A673 (cell line): Measurements from ENCODE around the gene LYPD5. TPM values are rescaled to one million over a fixed set of nuclear protein-coding genes. Genes with fewer than 3 reads are reported as not detected.
A peak's percentile ranks its signal among the peaks of the same experiment; 100 is the strongest.

Source experiments
- BruUV-seq: library from RNA; stranded (reverse); fragments of 400-500 nt; replicated peaks from 2 replicates; lab custom pipeline; 2021; lab: Mats Ljungman, UMichigan
- CTCF ChIA-PET: fragments of 300-600 bp; sonication (Branson Sonifier 250); formaldehyde crosslinking; loops from one replicate; lab custom pipeline; 2022; ENCODE audit warnings: antibody characterized with exemption; lab: Charles Lee
- POLR2A ChIA-PET: fragments of 300-600 bp; sonication (Branson Sonifier 250); formaldehyde crosslinking; loops from one replicate; lab custom pipeline; 2022; ENCODE audit warnings: antibody characterized with exemption; ENCODE audit not compliant: low non-redundant PET; lab: Charles Lee
- DNase-seq: peaks from one replicate; pipeline ENCODE4 v3.0.0-alpha.2; 2015; ENCODE audit warnings: low spot score
- H3K27ac ChIP-seq: fragments of 200-600 bp; sonication (generic); 2 replicates; pipeline ENCODE4 v1.5.1; 2016; ENCODE audit warnings: mixed run types, low read depth, mild to moderate bottlenecking, mixed read lengths, antibody characterized with exemption, low read length; ENCODE audit not compliant: poor library complexity, severe bottlenecking
- H3K27me3 ChIP-seq: fragments of 200-600 bp; sonication (generic); replicated peaks from 2 replicates; pipeline ENCODE4 v1.6.1; 2017; ENCODE audit warnings: mixed run types, low read depth, mild to moderate bottlenecking, mixed read lengths, antibody characterized with exemption, low read length; ENCODE audit not compliant: insufficient read depth, poor library complexity
- H3K36me3 ChIP-seq: fragments of 200-600 bp; sonication (generic); 2 replicates; pipeline ENCODE4 v1.6.1; 2016; ENCODE audit warnings: mixed run types, mild to moderate bottlenecking, mixed read lengths, antibody characterized with exemption, low read length; ENCODE audit not compliant: insufficient read depth, poor library complexity, severe bottlenecking
- H3K4me1 ChIP-seq: fragments of 200-600 bp; sonication (generic); 2 replicates; pipeline ENCODE4 v1.6.1; 2017; ENCODE audit warnings: mixed run types, mild to moderate bottlenecking, mixed read lengths, antibody characterized with exemption, low read length; ENCODE audit not compliant: insufficient read depth, poor library complexity, severe bottlenecking
- H3K4me3 ChIP-seq: fragments of 200-600 bp; sonication (generic); 2 replicates; pipeline ENCODE4 v1.5.1; 2016; ENCODE audit warnings: low read depth, mixed run types, mild to moderate bottlenecking, mixed read lengths, low read length; ENCODE audit not compliant: poor library complexity, severe bottlenecking
- H3K9me3 ChIP-seq: fragments of 200-600 bp; sonication (generic); 2 replicates; pipeline ENCODE4 v1.6.1; 2016; ENCODE audit warnings: mixed run types, low read depth, mild to moderate bottlenecking, mixed read lengths, antibody characterized with exemption, low read length; ENCODE audit not compliant: poor library complexity, severe bottlenecking
- CTCF ChIP-seq: fragments of 300-800, 200-600 bp; sonication (generic); conservative IDR thresholded peaks from 2 replicates; pipeline ENCODE4 v1.5.1; 2017; ENCODE audit warnings: low read depth, mild to moderate bottlenecking, antibody characterized with exemption, low read length, moderate library complexity, mixed read lengths
- EZH2 ChIP-seq: fragments of 200-600 bp; sonication (generic); IDR thresholded peaks from 2 replicates; pipeline ENCODE4 v1.6.1; 2017; ENCODE audit warnings: borderline replicate concordance, low read depth, mild to moderate bottlenecking, mixed read lengths, antibody characterized with exemption, low read length; ENCODE audit not compliant: poor library complexity, severe bottlenecking
- intact Hi-C: fragments of 100-400 bp; cut with micrococcal nuclease; formaldehyde crosslinking; loops from one replicate; pipeline ENCODE4 v1.10.0; 2022; ENCODE audit not compliant: unreplicated experiment
- total RNA-seq: library from RNA; stranded (reverse); gene quantifications from 2 replicates; pipeline ENCODE4 v1.2.3, GENCODE V29; 2021

The LYPD5 gene
- total RNA-seq, 1 experiment from 2014 or later, result not detected

- Histone ChIP-seq H3K27me3 (no peaks in the 10 kb centered on the region), H3K9me3 (no peaks in the 10 kb centered on the region), H3K4me1 (no peaks in the 10 kb centered on the region), H3K4me3 (no peak overlapping the region), H3K36me3 (no peaks in the 10 kb centered on the region), H3K27ac (no peak overlapping the region)
- CTCF ChIA-PET, result interaction anchor here (1.2 kb wide), 1 partner anchor 14 kb away, joined by 4 read pairs; no protein-coding TSS in a partner anchor
- BruUV-seq, result no TSS peak
- intact Hi-C loops, result no loop called here
- TF ChIP-seq CTCF (0 out of 2 replicates have a peak, but pooled peaks have one; percentile 27), EZH2 (no peak)
- POLR2A ChIA-PET, result no interaction called here
- peak; percentile 29 for DNase-seq
Measured at GRCh38 chr19:43759515-43759914, 42.7 kb downstream of the LYPD5 start.

GRCh38 chr19:43755256-43755801 is 46.9 kb downstream of the LYPD5 start:
- Histone ChIP-seq H3K27me3 (no peaks in the 10 kb centered on the region), H3K27ac (peak overlapping the region; percentile 98), H3K4me3 (peak overlapping the region; percentile 67), H3K36me3 (peaks cover 14% of the 10 kb centered on the region), H3K4me1 (peaks cover 11% of the 10 kb centered on the region), H3K9me3 (no peaks in the 10 kb centered on the region)
- intact Hi-C loops, result no loop called here
- POLR2A ChIA-PET, result no interaction called here
- TF ChIP-seq EZH2, result no peak
- no peak for TF ChIP-seq CTCF
- peak; percentile 85 for DNase-seq
- CTCF ChIA-PET, result interaction anchor here (0.6 to 1.5 kb wide), 4 partner anchors 10 to 759 kb away, joined by 3 to 9 read pairs (median 3); no protein-coding TSS in a partner anchor
- BruUV-seq, result TSS peak; percentile 94

GRCh38 chr19:43754503-43755255 is 47.6 kb downstream of the LYPD5 start, which contains the start of gene SMG9:
Gene SMG9, minus strand, starts transcription at chr19:43754962. Its CDS starts 4,221 bp downstream, at chr19:43750741.
- H3K4me3 ChIP-seq, result peak within 1 kb of the TSS; percentile 67
- ChIA-PET POLR2A (interaction anchor here (0.6 to 0.8 kb wide), 3 partner anchors 8 to 43 kb away, joined by 4 to 5 read pairs (median 4); no protein-coding TSS in a partner anchor), CTCF (interaction anchor here (0.6 to 1.5 kb wide), 3 partner anchors 9 to 56 kb away, joined by 3 to 9 read pairs (median 3); no protein-coding TSS in a partner anchor)
- TF ChIP-seq EZH2, result no peak
- no peak for TF ChIP-seq CTCF
- H3K27ac ChIP-seq, result peak within 1 kb of the TSS; percentile 98
- peaks cover 11% of the 10 kb centered on the region for H3K4me1 ChIP-seq
- H3K9me3 ChIP-seq, result no peaks in the 10 kb centered on the region
- no peaks in the 10 kb centered on the region for H3K27me3 ChIP-seq
- BruUV-seq, result no TSS peak
- peaks cover 20% of the 10 kb centered on the region for H3K36me3 ChIP-seq
- intact Hi-C loops, result no loop called here
- peak; percentile 98 for DNase-seq
